GM18907 (cell line): ENCODE data around the gene FHOD1.

Experiments
- ATAC-seq: cut with Tn5 transposase; IDR thresholded peaks from one replicate; pipeline ENCODE4 v1.9.1; 2021; ENCODE audit warnings: mild to moderate bottlenecking, moderate library complexity; ENCODE audit not compliant: unreplicated experiment

The FHOD1 gene

DNA sequence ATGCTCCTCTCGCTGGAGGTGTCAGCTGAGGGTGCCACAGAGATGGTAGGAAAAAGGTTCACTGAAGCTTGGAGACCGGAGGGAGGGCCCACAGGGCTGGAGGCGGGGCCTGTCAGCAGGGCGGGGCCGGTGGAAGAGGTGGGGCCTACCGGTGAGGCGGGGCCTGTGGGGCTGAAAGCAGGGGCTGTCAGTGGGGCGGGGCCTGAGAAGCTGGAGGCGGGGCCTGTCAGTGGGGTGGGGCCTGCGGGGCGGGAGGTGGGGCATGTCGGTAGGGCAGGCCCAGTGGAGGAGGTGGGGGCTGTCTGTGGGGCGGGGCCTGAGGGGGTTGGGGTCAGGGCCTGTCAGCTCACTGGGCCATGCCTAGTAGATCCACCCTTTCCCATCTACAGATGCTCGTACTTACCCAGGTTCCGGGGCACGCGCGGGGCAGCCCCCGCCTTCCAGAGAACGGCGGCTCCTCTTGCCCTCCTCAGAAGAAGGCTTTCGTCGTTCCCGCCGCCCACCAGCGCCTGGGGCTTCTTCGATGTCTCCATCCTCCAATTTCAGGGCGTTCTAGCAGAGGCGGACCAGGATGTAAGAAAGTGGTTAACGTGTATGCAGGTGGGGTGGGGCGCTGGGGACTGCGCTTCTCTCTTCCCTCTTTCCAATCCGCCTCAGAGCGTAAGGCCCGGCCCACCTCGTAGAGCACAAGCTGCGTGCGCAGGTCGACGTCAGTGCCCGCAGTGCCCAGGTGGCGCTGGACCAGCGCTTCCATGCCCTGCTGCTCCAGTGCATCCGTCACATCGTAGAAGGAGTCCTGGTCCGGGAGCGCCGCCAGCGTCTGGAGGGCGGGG, 10.5 kb downstream of the FHOD1 start:
- ATAC-seq: no peak

DNA sequence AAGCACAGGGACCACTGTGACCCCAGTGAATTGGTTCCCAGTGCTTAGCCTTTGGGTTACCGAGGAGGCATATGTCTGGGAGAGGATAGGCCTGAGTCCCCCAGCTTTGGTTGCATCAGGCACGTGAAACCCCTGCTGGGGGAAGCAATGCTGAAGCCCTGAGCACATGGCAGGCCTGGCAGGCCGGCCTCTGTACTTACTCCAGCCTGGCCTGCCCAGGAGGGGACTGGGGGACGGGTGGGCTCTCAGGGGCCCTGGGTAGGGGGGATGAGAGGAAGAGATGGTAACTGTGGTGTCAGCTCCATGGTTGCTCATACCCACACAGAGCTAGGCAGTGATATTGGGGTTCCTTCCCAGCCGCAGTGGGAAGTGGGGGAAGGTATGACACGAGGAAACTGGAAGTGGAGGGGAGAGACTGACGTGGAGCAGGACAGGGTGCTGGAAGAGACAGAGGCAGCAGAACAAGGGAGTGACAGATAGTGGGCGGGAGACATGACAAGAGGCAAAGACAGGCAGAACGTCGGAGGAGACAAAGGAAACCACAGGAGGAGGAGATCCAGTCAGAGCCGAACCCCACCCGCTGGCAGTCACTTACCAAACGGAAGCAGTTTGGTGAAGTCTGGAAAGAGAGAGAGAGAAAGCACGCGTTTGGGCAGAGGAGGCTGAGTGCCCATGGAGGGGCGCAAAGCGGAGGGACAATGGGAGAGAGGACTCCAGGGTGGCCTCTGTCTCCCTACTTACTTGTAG, 11.3 kb downstream of the FHOD1 start:
- ATAC-seq: no peak

DNA sequence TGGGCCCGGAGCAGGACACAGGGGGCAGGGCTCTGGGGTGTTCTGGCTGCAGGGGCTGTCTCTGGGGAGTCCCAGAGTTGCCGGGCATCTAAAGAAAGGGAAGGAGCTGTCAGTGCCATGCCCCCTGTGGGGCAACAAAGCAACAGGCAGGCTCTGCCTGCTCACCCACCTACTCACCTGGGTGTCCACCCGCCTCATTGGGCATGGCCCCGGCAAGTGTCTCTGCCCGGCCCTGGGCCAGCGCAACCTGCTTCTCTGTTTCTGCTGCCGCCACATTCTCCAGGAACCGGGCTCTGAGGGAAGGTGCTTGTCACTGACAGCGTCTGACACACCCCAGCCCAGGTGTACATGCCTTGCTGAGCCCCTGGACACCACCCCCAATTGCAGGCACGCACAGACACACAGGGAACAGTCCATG, 13.1 kb downstream of the FHOD1 start:
- no peak for ATAC-seq

DNA sequence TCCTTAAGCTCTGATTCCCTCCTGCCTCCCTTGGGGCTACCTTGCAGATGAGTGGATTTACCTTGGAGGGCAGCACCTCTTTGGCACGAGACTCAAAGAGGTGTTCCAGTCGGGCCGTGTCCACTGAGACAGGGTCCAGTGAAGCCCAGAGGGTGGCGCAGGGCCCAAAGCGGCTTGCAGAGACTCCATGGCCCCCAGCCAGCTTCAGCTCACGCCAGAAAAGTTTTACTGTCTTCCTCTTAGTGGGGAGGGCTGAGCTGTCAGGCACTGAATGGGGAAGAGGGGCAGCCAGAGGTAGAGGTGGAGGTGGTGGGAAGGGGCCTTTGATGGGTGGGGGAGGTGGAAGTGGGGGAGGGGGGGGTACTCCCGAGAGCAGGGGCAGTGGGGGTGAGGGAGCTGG, 13.7 kb downstream of the FHOD1 start:
- ATAC-seq: no peak

DNA sequence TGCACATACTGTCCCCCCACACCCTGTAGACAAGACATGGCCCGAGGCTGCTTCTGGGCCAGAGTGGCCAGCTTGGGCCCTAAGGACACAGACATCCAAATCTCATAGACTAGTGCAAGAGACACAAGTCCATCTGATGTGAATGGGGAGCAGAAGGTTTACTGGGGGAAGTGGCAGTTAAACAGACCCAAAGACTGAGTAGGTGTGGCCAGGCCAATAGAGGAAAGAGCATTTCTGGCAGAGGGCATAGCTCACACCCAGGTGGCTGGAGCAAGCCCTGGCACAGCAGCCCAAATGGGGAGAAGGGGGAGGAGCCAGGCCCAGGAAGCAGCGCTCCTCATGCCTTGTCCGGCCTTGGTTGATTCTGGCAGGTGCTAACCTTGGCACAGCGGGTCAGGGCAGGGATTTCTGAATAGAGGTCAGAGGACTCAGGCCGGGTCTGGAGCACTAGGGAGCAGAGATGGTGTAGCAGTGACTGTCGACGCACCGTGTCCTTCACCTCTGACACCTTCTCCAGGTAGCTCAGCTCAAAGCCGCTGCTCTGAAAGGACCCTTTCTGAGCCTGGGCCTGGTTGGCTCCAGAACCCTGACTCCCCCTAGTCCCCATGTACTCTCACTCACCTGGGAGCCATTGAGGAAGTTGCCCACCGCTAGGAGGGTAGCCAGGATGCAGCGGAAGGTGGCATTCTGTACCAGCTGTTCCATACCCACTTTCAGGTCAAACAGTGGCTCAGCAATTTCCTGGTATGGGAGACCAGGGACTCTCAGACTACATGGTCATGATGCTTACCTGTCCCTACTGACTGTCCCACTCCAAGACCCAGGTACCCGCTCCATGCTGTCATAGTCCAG, 16.2 kb downstream of the FHOD1 start:
- ATAC-seq: no peak

DNA sequence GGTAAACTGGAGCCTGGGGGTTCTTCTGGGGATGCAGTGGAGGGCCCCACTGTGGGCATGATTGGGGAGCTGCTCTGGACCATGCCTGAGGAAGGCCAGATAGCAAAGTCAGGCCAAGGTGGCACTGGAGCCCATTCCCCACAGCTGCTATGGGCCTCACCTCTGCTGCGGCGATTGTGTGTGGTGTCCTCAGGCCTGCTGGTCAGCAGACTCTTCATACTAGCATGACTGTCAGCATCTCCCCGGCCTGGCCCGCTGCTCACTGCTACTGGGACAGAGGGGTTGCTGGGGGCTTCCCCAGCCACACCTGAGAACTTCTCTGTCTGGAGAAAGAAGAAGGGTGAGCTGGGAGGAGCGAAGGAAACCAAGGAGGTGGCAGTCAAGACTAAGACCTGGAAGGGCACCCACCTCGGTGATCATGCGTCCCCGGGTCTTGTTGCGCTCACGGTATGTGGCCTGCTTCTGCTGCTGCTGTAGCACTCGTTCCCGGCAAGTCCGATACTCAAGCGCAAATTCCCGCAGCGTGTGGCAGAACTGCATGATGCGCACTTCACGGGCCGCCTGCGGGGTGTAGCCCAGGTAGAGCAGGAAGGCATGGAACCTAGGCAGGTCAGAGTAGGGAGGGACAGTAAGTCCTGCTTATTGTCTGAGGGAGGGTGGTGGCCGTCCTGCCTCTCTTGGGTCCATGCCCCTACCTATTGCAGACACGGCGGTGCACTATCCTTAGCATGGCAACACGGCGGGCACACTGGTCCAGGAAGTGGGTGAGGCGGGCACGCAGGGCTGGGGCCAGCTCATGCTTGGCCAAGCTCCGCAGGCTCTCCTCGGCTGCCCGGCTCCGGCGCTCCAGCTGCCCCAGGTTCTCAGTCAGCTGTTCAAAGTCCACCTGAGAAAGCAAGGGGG, 17.1 kb downstream of the FHOD1 start:
- ATAC-seq: no peak

DNA sequence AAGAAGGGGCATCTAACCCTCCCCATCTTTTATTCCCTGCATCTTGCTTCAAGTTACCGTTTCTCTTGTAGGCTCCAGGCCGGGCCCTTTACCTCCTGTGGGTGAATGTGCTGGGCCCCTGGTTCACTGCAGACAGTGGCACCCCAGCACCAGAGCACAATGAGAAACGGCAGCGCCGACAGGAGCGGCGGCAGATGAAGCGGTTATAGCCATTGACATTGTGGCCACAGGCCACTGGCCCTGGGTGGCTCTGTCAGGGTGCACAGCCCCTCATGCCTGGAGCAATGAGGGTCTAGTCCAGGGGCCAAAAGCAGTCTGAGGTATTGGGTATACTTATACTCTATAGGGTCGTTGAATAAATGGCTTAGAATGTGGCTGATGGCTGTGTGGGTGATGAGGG, 18.4 kb downstream of the FHOD1 start:
- ATAC-seq: no peak

DNA sequence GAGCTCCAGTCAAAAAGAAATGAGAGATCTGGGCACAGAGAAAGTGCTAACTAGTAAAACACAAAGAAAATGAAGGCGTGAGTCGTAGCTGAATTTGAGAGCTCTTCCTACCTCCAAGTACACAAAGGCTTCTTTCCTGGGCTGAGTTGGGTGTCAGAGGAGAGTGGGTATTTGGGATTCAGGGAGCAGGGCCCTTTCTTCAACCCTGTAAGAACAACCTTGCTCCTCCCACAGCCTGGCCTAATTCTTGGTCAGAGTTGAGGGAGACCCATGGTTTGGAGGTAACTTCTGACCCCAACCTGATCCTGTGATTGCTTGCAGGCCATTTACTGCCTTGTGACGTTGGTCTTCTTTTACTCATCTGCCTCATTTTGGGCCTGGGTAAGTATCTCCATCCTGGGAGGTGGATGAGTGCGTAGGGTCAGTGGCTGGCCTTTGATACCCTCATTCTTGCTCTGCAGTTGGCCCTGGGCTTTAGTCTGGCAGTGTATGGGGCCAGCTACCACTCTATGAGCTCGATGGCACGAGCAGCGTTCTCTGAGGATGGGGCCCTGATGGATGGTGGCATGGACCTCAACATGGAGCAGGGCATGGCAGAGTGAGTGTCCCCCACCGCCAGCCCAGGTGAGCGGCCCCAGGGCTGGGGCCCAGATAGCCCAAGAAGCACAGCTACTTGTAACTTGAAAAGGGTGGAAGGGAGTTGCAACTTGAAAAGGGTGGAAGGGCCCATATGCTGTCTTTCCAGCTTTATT, 19.1 kb downstream of the FHOD1 start:
- ATAC-seq: no peak

DNA sequence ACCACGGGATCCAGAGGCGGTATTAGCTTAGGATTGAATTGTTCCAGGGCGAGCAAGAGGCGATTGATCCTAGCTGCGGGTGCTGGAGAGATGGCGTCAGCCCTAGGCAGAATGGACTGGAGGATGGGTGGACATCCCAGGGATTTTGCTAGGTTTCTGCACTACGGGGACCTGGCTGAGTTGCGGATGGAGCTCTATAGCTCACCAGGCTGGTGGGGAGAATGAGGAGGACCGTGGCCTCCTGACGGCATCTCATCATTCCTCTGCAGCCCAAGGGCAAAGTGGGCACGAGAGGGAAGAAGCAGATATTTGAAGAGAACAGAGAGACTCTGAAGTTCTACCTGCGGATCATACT, 19.7 kb downstream of the FHOD1 start:
- ATAC-seq: no peak

DNA sequence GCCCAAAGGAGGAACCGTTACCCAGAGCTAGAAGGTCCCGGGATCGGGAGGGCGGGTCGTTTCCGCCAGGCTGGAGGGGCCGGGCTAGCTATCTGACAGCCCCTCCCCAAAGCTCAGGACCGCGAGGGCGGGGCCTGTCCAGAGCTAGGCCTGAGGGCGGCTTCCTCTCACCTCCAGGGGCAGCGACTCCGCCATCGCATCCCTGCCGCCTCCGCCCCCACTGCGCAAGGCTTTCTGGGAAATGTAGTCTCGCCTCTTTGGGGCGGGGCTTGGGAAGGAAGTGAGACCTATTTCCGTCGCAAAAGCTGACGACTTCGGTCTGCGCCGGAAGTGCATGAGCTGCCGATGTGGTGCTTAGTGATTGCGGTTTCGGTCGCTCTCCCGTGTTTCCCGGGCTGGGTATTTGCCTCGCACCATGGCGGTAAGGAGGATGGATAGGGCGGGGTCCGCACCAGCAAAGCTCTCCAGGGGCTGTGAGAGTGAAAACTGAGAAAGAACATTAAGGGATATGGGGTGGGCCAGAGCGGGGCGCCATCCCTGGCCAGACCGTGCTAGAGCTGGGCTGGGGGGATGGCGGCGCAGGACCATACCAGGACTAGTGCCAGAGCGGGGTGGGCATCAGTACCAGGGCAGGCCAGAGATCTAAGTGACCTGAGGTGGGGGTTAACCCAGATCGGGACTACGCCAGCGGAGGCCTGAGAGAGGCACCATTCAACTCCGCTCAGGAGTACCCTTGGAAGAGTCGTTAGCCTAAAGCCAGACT, 20.3 kb downstream of the FHOD1 start, which contains the start of gene TMEM208:
Gene TMEM208 (plus strand): TSS at position 327 of the 763 bp plus-strand sequence. CDS start 89 bp downstream, at position 416.
- peak; percentile 89 for ATAC-seq

DNA sequence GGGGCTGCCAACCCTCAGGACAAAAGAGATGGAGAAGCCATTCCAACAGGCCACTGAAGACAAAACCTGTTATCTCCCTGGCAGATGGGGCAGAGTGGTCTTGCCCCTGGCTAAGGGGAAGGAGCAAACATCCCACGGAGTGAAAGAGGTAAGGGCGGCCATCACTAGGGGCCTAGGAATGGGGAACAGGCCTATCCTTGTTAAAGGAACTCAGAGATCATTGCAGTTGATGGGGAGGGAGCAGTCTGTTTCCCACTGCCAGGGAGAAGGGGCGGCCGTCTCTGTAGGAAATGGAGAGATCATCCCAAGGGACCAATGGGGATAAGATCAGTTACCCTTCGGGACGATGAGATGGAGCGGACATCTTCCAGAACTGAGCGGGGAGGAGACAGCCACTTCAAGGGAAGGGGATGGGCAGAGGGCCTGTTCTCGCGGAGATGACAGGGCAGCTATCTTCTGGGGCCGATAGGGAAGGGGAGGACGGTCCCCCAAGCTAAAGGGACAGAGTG, 20.9 kb downstream of the FHOD1 start:
- ATAC-seq: no peak

DNA sequence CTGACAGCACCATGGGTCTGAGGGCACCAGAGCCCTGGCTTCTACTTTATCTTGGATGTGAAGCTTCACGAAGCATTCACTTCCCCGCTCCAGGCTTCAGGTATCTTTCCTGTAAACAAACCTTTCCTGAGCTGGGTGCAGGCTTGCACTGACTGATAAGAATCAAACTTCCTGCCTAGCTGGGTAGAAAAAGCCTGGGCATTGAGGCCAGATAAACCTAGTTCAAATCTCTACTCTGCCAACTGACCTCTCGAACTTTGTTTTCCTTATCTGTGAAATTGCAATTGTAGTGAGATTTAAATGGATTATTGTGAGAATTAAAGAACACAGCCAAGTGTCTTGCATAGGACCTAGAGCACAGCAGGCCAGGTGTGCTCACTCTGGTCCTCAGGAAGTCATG, 23.3 kb downstream of the FHOD1 start:
- no peak for ATAC-seq

DNA sequence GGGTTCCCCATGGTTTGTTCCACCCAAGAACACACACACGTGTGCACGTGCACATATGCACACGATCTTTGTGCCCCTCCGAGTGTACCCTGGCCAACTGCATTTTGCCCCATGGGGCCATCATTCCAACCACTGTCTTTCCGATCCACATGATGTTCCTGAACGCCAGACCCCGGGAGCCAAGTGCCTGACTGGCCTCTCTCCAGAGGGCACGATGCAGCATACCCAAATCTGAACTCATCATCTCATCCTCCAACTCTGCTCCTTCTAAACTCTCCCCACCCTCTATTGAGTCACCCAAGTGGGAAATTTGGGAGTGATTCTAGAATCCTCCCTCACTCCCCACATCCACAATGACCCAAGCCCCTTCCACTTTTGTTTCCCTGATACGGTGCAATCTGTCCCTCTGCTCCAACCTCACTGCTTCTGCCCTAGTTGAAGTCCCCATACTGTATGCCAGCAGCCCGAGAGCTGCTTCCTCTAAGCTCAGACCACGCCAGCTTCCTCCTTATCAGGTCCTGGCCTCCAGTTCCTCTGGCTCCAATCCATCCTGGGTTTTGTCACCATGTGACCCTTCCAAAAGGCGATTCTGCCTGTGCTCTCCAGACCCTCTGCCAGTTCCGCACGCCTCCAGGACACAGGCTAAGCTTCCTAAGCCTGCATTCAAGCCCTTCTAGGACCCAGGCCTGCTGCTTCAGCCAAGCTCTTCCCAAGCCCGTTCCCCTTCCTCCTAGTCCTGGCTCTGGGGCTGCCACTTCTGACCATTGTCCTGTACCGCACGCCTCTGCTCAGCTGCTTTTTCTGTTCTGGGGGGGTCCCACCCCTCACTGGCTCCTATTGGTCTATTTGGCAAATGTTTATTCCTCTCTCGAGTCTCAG, 30.4 kb downstream of the FHOD1 start:
- no peak for ATAC-seq

DNA sequence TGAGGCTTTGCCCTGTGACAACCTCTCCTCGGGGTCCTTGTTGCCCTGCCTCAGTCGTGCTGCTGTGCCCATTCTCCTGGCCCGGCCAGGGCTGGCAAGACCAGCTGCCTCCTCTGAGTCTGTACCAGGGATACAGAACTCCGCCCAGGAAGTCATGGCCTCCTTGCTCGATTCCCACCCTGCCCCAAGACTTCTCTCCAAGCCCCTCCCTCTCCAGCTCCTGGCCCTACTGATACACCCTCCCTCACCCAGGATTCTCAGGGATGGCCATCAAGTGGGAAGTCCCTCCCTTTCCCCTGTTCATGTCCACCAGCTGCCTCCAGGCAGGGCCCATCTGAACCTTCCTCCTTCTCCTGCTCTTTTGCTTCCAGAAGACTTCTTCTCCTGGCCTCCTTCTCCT, 31.6 kb downstream of the FHOD1 start:
- ATAC-seq: no peak

DNA sequence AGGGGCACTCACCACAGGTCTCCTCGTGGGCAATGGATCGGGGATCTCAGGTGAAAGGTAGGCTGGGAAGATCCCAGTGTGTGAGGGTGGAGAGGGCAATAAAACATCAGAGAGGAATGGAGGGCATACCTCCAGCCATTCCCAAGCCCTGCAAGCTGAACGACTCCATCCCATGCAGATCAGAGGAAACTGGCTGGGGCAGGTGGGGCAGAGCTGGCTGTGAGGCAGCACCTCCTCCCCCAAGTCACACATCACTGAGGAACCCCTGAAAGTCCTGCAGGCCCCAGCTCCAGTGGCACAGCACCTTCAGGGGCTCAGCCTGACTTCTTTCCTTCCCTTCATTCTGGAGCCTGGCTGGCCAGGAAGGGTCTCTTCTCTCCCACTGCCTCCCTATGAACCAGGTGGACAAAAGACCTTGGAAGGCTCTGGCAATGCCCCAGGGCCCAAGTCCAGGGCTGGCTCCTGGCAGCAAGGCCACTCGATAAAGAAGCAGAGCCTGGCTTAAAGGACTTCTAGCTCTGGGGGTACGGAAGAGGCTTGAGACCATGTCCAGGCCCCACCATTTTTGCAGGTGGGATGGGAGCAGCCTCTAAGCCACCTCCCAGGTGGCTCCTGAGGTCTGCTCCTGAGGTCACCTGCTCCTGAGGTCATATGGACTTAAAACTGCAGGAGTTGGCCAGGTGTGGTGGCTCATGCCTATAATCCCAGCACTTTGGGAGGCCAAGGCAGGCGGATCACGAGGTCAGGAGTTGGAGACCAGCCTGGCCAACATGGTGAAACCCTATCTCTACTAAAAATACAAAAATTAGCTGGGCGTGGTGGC, 33.9 kb downstream of the FHOD1 start:
- ATAC-seq: no peak

DNA sequence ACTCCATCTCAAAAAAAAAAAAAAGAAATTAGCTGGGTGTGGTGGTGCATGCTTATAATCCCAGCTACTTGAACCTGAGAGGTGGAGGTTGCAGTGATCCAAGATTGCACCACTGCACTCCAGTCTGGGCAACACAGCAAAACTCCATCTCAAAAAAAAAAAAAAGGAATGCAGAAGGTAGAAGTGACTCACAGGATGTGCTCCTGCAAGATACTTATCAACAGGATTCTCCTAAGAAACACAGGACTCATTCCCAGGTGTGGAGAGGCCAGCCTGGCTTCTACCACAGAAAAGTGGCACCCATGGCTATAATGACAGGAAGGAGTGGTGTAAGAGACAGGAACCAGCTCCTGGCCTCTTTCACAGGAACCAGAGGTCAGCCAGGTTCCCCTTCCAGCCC, 34.5 kb downstream of the FHOD1 start:
- ATAC-seq: no peak

DNA sequence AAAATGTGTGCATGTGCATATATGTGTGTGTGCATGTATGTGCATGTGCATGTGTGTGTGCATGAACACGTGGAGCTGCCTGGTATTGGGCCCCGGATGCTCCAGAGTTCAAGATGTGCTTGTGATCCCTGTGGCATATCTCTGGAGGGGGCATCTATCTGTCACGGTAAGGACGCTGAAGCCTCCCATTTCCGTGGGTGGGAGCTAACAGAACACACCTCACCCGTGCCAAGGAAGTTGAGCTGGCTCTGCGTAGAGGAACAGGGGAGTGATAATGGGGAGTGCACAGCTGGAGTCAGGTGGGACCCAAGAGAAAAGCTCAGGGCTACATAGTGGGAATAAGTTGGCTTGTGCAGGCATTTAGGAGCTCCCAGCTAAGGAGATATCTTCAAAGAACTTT, 35.6 kb downstream of the FHOD1 start:
- no peak for ATAC-seq
